ENCODE results near the gene CDK14.

Gene CDK14

GRCh38 chr7:90988996-90989765 lies 393.1 kb downstream of the CDK14 start:
- Histone ChIP-seq H3K9me3 (ENCODE audit: low read length) (no peaks in the 10 kb centered on the region), H3K4me3 (ENCODE audit: low read length) (no peak overlapping the region), H3K4me1 (ENCODE audit: insufficient read depth, low read length) (no peaks in the 10 kb centered on the region), H3K36me3 (ENCODE audit: insufficient read depth, low read length) (peaks cover 5% of the 10 kb centered on the region), H2AFZ (ENCODE audit: low read depth, low read length) (no peak overlapping the region), H3K27me3 (ENCODE audit: insufficient read depth, low read length) (no peaks in the 10 kb centered on the region)

GRCh38 chr7:90994121-90994520 lies 398.0 kb downstream of the CDK14 start:
- no peak overlapping the region for H2AFZ ChIP-seq (ENCODE audit: low read depth, low read length)
- no peaks in the 10 kb centered on the region for H3K4me1 ChIP-seq (ENCODE audit: insufficient read depth, low read length)
- no peaks in the 10 kb centered on the region for H3K36me3 ChIP-seq (ENCODE audit: insufficient read depth, low read length)
- no peaks in the 10 kb centered on the region for H3K27me3 ChIP-seq (ENCODE audit: insufficient read depth, low read length)
- H3K4me3 ChIP-seq (ENCODE audit: low read length) = no peak overlapping the region
- H3K9me3 ChIP-seq (ENCODE audit: low read length) = no peaks in the 10 kb centered on the region

GRCh38 chr7:90994601-90995000 lies 398.5 kb downstream of the CDK14 start:
- Histone ChIP-seq H3K4me1 (ENCODE audit: insufficient read depth, low read length) (no peaks in the 10 kb centered on the region), H3K4me3 (ENCODE audit: low read length) (no peak overlapping the region), H3K9me3 (ENCODE audit: low read length) (no peaks in the 10 kb centered on the region), H3K36me3 (ENCODE audit: insufficient read depth, low read length) (no peaks in the 10 kb centered on the region), H3K27me3 (ENCODE audit: insufficient read depth, low read length) (no peaks in the 10 kb centered on the region), H2AFZ (ENCODE audit: low read depth, low read length) (no peak overlapping the region)

GRCh38 chr7:90995996-90996395 lies 399.9 kb downstream of the CDK14 start:
- H2AFZ ChIP-seq (ENCODE audit: low read depth, low read length) = no peak overlapping the region
- no peaks in the 10 kb centered on the region for H3K9me3 ChIP-seq (ENCODE audit: low read length)

GRCh38 chr7:90999989-91000979 lies 404.2 kb downstream of the CDK14 start:
- Histone ChIP-seq H3K36me3 (ENCODE audit: insufficient read depth, low read length) (no peaks in the 10 kb centered on the region), H3K4me3 (ENCODE audit: low read length) (no peak overlapping the region), H2AFZ (ENCODE audit: low read depth, low read length) (no peak overlapping the region), H3K27me3 (ENCODE audit: insufficient read depth, low read length) (no peaks in the 10 kb centered on the region), H3K9me3 (ENCODE audit: low read length) (peaks cover 8% of the 10 kb centered on the region), H3K4me1 (ENCODE audit: insufficient read depth, low read length) (no peaks in the 10 kb centered on the region)

More at GRCh38 chr7:90995996-90996395, 399.9 kb downstream of the CDK14 start:
- Histone ChIP-seq H3K4me3 (ENCODE audit: low read length) (no peak overlapping the region), H3K27me3 (ENCODE audit: insufficient read depth, low read length) (no peaks in the 10 kb centered on the region), H3K4me1 (ENCODE audit: insufficient read depth, low read length) (no peaks in the 10 kb centered on the region), H3K36me3 (ENCODE audit: insufficient read depth, low read length) (no peaks in the 10 kb centered on the region)

GRCh38 chr7:91005024-91005423 lies 408.9 kb downstream of the CDK14 start:
- H3K9me3 ChIP-seq (ENCODE audit: low read length) = peaks cover 8% of the 10 kb centered on the region
- no peaks in the 10 kb centered on the region for H3K27me3 ChIP-seq (ENCODE audit: insufficient read depth, low read length)
- no peak overlapping the region for H2AFZ ChIP-seq (ENCODE audit: low read depth, low read length)
- no peaks in the 10 kb centered on the region for H3K36me3 ChIP-seq (ENCODE audit: insufficient read depth, low read length)
- H3K4me1 ChIP-seq (ENCODE audit: insufficient read depth, low read length) = no peaks in the 10 kb centered on the region
- no peak overlapping the region for H3K4me3 ChIP-seq (ENCODE audit: low read length)

- H3K36me3 ChIP-seq (ENCODE audit: insufficient read depth, low read length) = no peaks in the 10 kb centered on the region
- peaks cover 8% of the 10 kb centered on the region for H3K9me3 ChIP-seq (ENCODE audit: low read length)
- no peaks in the 10 kb centered on the region for H3K27me3 ChIP-seq (ENCODE audit: insufficient read depth, low read length)
- no peaks in the 10 kb centered on the region for H3K4me1 ChIP-seq (ENCODE audit: insufficient read depth, low read length)
- H2AFZ ChIP-seq (ENCODE audit: low read depth, low read length) = no peak overlapping the region
- no peak overlapping the region for H3K4me3 ChIP-seq (ENCODE audit: low read length)
Observed at GRCh38 chr7:91005841-91006240, 409.7 kb downstream of the CDK14 start.

GRCh38 chr7:91007371-91007770 lies 411.2 kb downstream of the CDK14 start:
- H3K36me3 ChIP-seq (ENCODE audit: insufficient read depth, low read length) = no peaks in the 10 kb centered on the region
- peaks cover 8% of the 10 kb centered on the region for H3K9me3 ChIP-seq (ENCODE audit: low read length)
- no peaks in the 10 kb centered on the region for H3K4me1 ChIP-seq (ENCODE audit: insufficient read depth, low read length)
- H3K4me3 ChIP-seq (ENCODE audit: low read length) = no peak overlapping the region
- no peak overlapping the region for H2AFZ ChIP-seq (ENCODE audit: low read depth, low read length)
- no peaks in the 10 kb centered on the region for H3K27me3 ChIP-seq (ENCODE audit: insufficient read depth, low read length)

- H3K36me3 ChIP-seq (ENCODE audit: insufficient read depth, low read length) = no peaks in the 10 kb centered on the region
- no peaks in the 10 kb centered on the region for H3K9me3 ChIP-seq (ENCODE audit: low read length)
- H3K4me3 ChIP-seq (ENCODE audit: low read length) = no peak overlapping the region
- no peak overlapping the region for H2AFZ ChIP-seq (ENCODE audit: low read depth, low read length)
- H3K4me1 ChIP-seq (ENCODE audit: insufficient read depth, low read length) = no peaks in the 10 kb centered on the region
- H3K27me3 ChIP-seq (ENCODE audit: insufficient read depth, low read length) = no peaks in the 10 kb centered on the region
Observed at GRCh38 chr7:91013078-91013477, 417.0 kb downstream of the CDK14 start.

- Histone ChIP-seq H3K9me3 (ENCODE audit: low read length) (no peaks in the 10 kb centered on the region), H3K27me3 (ENCODE audit: insufficient read depth, low read length) (no peaks in the 10 kb centered on the region), H2AFZ (ENCODE audit: low read depth, low read length) (no peak overlapping the region), H3K4me3 (ENCODE audit: low read length) (no peak overlapping the region), H3K36me3 (ENCODE audit: insufficient read depth, low read length) (no peaks in the 10 kb centered on the region), H3K4me1 (ENCODE audit: insufficient read depth, low read length) (no peaks in the 10 kb centered on the region)
Observed at GRCh38 chr7:91019686-91020385, 423.7 kb downstream of the CDK14 start.

GRCh38 chr7:91020636-91021385 lies 424.7 kb downstream of the CDK14 start:
- no peaks in the 10 kb centered on the region for H3K9me3 ChIP-seq (ENCODE audit: low read length)
- H3K4me1 ChIP-seq (ENCODE audit: insufficient read depth, low read length) = peaks cover 3% of the 10 kb centered on the region
- no peaks in the 10 kb centered on the region for H3K36me3 ChIP-seq (ENCODE audit: insufficient read depth, low read length)
- H2AFZ ChIP-seq (ENCODE audit: low read depth, low read length) = no peak overlapping the region
- no peaks in the 10 kb centered on the region for H3K27me3 ChIP-seq (ENCODE audit: insufficient read depth, low read length)
- H3K4me3 ChIP-seq (ENCODE audit: low read length) = no peak overlapping the region

- Histone ChIP-seq H3K27me3 (ENCODE audit: insufficient read depth, low read length) (no peaks in the 10 kb centered on the region), H3K9me3 (ENCODE audit: low read length) (no peaks in the 10 kb centered on the region), H2AFZ (ENCODE audit: low read depth, low read length) (no peak overlapping the region), H3K4me1 (ENCODE audit: insufficient read depth, low read length) (peaks cover 3% of the 10 kb centered on the region), H3K36me3 (ENCODE audit: insufficient read depth, low read length) (no peaks in the 10 kb centered on the region), H3K4me3 (ENCODE audit: low read length) (no peak overlapping the region)
Observed at GRCh38 chr7:91021956-91022355, 425.8 kb downstream of the CDK14 start.

Data from neuron (in vitro differentiated cells).